ENCODE results near the gene OPA3. TPM values are rescaled to one million over a fixed set of nuclear protein-coding genes. Genes with fewer than 3 reads are reported as not detected.

OPA3 gene
- total RNA-seq, 2 donors from 2014 or later, result 8.4 to 13.1 TPM

DNA sequence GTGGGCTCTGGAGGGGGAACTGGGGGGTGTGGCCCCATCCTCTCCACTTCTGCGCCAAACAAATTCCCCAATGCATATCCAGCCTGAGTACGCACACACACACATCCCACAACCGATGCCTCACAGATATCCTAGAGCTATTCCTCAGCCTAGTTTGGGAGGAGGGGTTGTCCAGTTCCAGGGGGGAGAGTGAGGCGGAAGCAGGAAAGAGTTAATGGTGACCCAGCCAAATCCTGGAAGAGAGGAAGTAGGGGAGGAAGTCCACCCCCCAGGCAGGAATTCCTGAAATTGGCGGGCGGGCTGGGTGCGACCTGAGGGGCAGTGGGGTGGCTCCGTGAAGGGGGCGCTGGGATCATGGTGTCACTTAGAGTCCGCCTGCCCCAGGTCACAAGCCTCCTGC, 16.5 kb upstream of the OPA3 start:
- DNase-seq (ENCODE audit: low spot score) (no peak), ATAC-seq (ENCODE audit: insufficient number of reproducible peaks, low FRiP score, low read depth) (no peak)
- Histone ChIP-seq H3K27ac (peak overlapping the region in 1 of 2 donors; percentile 5), H3K36me3 (no peaks in the 10 kb centered on the region), H3K4me1 (ENCODE audit: control insufficient read depth in 1 of 2, low read depth in 2 of 2) (peaks cover 12 to 28% of the 10 kb centered on the region in 2 donors), H3K4me3 (peak overlapping the region; percentile 56), H3K9me3 (no peaks in the 10 kb centered on the region), H3K27me3 (replicated peaks; ENCODE audit: insufficient read depth) (peaks cover 29% of the 10 kb centered on the region)
- no peak for TF ChIP-seq CTCF (IDR thresholded peaks at IDR 0.05)

GRCh38 chr19:45600340-45600885, 15.8 kb upstream of the OPA3 start:
- H3K27me3 ChIP-seq (replicated peaks; ENCODE audit: insufficient read depth), result peaks cover 29% of the 10 kb centered on the region
- H3K4me3 ChIP-seq, result peak overlapping the region; percentile 56

DNA sequence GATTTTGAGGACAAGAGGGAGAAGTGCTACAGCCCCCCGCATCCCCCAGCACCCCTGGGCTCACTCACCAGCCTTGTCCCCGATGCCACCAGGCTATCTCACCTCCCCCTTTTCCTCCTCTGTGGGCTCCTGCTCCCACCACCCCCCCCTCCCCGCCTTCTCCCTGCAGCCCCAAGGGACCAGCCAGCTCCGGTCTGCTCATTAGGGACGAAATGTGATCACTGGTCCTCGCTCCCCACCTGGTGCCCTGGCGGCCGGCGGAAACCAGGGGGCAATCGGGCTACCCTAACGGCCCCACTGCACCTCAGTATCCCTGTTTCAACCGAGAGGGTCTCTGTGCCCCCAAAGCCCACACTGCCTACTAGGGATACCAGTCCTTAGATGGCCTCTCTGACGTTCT, 14.7 kb upstream of the OPA3 start:
- Histone ChIP-seq H3K9me3 (no peaks in the 10 kb centered on the region), H3K27me3 (replicated peaks; ENCODE audit: insufficient read depth) (peaks cover 29% of the 10 kb centered on the region), H3K27ac (no peak overlapping the region), H3K4me3 (no peak overlapping the region), H3K36me3 (no peaks in the 10 kb centered on the region), H3K4me1 (ENCODE audit: control insufficient read depth in 1 of 2, low read depth in 2 of 2) (peaks cover 12 to 28% of the 10 kb centered on the region in 2 donors)
- DNase-seq (ENCODE audit: low spot score) (no peak), ATAC-seq (ENCODE audit: insufficient number of reproducible peaks, low FRiP score, low read depth) (no peak)
- no peak for TF ChIP-seq CTCF (IDR thresholded peaks at IDR 0.05)

More at GRCh38 chr19:45600340-45600885, 15.8 kb upstream of the OPA3 start:
- H3K9me3 ChIP-seq, result no peaks in the 10 kb centered on the region
- peak overlapping the region in 1 of 2 donors; percentile 27 for H3K27ac ChIP-seq
- TF ChIP-seq CTCF (IDR thresholded peaks at IDR 0.05), result no peak
- no peaks in the 10 kb centered on the region for H3K36me3 ChIP-seq
- no peak for ATAC-seq (ENCODE audit: insufficient number of reproducible peaks, low FRiP score, low read depth)
- H3K4me1 ChIP-seq (ENCODE audit: control insufficient read depth in 1 of 2, low read depth in 2 of 2), result peaks cover 12 to 28% of the 10 kb centered on the region in 2 donors
- DNase-seq (ENCODE audit: low spot score), result no peak

DNA sequence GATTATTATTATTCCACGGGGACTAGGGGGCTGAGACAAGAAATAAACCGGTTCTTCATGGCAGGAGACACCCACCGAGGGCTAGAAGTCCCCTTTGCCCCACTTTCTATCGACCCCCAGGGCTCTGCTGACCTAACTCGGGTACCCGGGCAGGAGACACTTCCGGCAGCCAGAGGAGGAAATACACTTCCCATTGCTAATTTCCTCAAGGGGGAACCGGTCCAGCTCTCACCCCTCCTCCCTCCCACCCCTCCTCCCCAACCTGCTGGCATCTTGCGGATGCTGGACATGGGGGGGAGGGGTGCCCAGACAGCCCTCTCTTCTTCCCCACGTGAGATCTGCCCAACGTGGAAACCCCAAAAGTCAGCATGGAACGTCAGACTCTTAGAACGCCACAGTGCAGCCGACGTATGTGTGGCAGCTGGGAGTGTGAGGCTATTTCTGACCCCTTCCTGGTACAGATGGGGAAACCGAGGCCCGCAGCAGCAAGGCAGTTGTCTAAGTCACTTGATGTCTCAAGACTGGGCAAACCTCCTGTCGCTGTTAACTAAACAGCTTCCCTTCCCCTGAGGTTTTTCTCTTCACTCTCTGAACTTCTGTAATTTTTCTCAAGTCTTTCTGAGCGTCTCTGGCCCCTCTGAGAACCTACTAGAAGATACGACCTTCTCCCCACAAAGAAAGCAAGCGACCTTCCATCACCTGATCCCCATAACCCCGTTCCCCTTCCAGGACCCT, 13.8 kb upstream of the OPA3 start:
- DNase-seq (ENCODE audit: low spot score), result no peak
- Histone ChIP-seq H3K9me3 (no peaks in the 10 kb centered on the region), H3K36me3 (no peaks in the 10 kb centered on the region), H3K4me1 (ENCODE audit: control insufficient read depth in 1 of 2, low read depth in 2 of 2) (peaks cover 12 to 28% of the 10 kb centered on the region in 2 donors), H3K27ac (no peak overlapping the region), H3K4me3 (peak overlapping the region; percentile 37), H3K27me3 (replicated peaks; ENCODE audit: insufficient read depth) (peaks cover 29% of the 10 kb centered on the region)
- ATAC-seq (ENCODE audit: insufficient number of reproducible peaks, low FRiP score, low read depth), result no peak
- no peak for TF ChIP-seq CTCF (IDR thresholded peaks at IDR 0.05)

- H3K9me3 ChIP-seq, result no peaks in the 10 kb centered on the region
- H3K27ac ChIP-seq, result no peak overlapping the region
- peak overlapping the region; percentile 37 for H3K4me3 ChIP-seq
- peaks cover 22% of the 10 kb centered on the region for H3K27me3 ChIP-seq (replicated peaks; ENCODE audit: insufficient read depth)
- DNase-seq (ENCODE audit: low spot score), result no peak
- no peak for ATAC-seq (ENCODE audit: insufficient number of reproducible peaks, low FRiP score, low read depth)
- no peak for TF ChIP-seq CTCF (IDR thresholded peaks at IDR 0.05)
- no peaks in the 10 kb centered on the region for H3K36me3 ChIP-seq
- H3K4me1 ChIP-seq (ENCODE audit: control insufficient read depth in 1 of 2, low read depth in 2 of 2), result peaks cover 12 to 28% of the 10 kb centered on the region in 2 donors
These were observed 13.0 kb upstream of the OPA3 start for GRCh38 chr19:45597425-45598111.

All from thoracic aorta (tissue), 2 donors.